Raji (cell line): Measurements from ENCODE around the gene PPARG.

Experiments
- POLR2A ChIP-seq: IDR thresholded peaks from 2 replicates; pipeline ENCODE4 v1.6.1; 2011; ENCODE audit warnings: low read depth, low read length, control low read depth; ENCODE audit not compliant: insufficient read depth

The PPARG gene

GRCh38 chr3:12296511-12296910 is 7.6 kb downstream of the PPARG start:
- no peak for TF ChIP-seq POLR2A

- no peak for TF ChIP-seq POLR2A
Measured at GRCh38 chr3:12299026-12299425, 10.2 kb downstream of the PPARG start.

- no peak for TF ChIP-seq POLR2A
Measured at GRCh38 chr3:12300137-12300536, 11.3 kb downstream of the PPARG start.

- no peak for TF ChIP-seq POLR2A
Measured at GRCh38 chr3:12301031-12301430, 12.2 kb downstream of the PPARG start.

GRCh38 chr3:12301513-12301912 is 12.6 kb downstream of the PPARG start:
- TF ChIP-seq POLR2A: no peak

- TF ChIP-seq POLR2A: no peak
Measured at GRCh38 chr3:12302564-12302963, 13.7 kb downstream of the PPARG start.

- TF ChIP-seq POLR2A: no peak
Measured at GRCh38 chr3:12303534-12303933, 14.7 kb downstream of the PPARG start.

- TF ChIP-seq POLR2A: no peak
Measured at GRCh38 chr3:12303993-12304392, 15.1 kb downstream of the PPARG start.

- TF ChIP-seq POLR2A: no peak
Measured at GRCh38 chr3:12307136-12307535, 18.3 kb downstream of the PPARG start.

- no peak for TF ChIP-seq POLR2A
Measured at GRCh38 chr3:12308517-12308916, 19.6 kb downstream of the PPARG start.

GRCh38 chr3:12309716-12310115 is 20.8 kb downstream of the PPARG start:
- no peak for TF ChIP-seq POLR2A

- TF ChIP-seq POLR2A: no peak
Measured at GRCh38 chr3:12312010-12312409, 23.1 kb downstream of the PPARG start.

GRCh38 chr3:12313519-12313918 is 24.6 kb downstream of the PPARG start:
- TF ChIP-seq POLR2A: no peak

GRCh38 chr3:12316253-12316652 is 27.4 kb downstream of the PPARG start:
- no peak for TF ChIP-seq POLR2A

- no peak for TF ChIP-seq POLR2A
Measured at GRCh38 chr3:12316729-12317351, 28.0 kb downstream of the PPARG start.

GRCh38 chr3:12317914-12318313 is 29.0 kb downstream of the PPARG start:
- no peak for TF ChIP-seq POLR2A
